ENCODE data around the gene SLC6A7.

GRCh38 chr5:150158170-150158949 lies 31.5 kb upstream of the SLC6A7 start:
- TF ChIP-seq EP300 (IDR thresholded peaks at IDR 0.05): no peak
- no peak for TF ChIP-seq CTCF (IDR thresholded peaks at IDR 0.05)
- no peak for TF ChIP-seq POLR2A (IDR thresholded peaks at IDR 0.05)
